Measurements from ENCODE around the gene ZNF709.
"Not testable (repeated sequence)": the region's sequence is repeated elsewhere in the genome, so short reads cannot be mapped to it uniquely, and the experiment has no call there.

- TF ChIP-seq POLR2A (IDR thresholded peaks at IDR 0.05; ENCODE audit: low read depth, low read length); MXI1 (IDR thresholded peaks at IDR 0.05; ENCODE audit: borderline replicate concordance, low read depth, low read length); SMC3 (IDR thresholded peaks at IDR 0.05; ENCODE audit: low read depth, low read length); CTCF (conservative IDR thresholded peaks at IDR 0.05; ENCODE audit: low read depth, low read length); CHD1 (IDR thresholded peaks at IDR 0.05; ENCODE audit: low read depth, low read length); MAFK (IDR thresholded peaks at IDR 0.05; ENCODE audit: low read depth, low read length); RFX5 (IDR thresholded peaks at IDR 0.05; ENCODE audit: low read depth, low read length); RAD21 (IDR thresholded peaks at IDR 0.05; ENCODE audit: low read length): not testable (repeated sequence)
Observed at GRCh38 chr19:12467651-12468050, 17.0 kb downstream of the ZNF709 start.
